Measurements from ENCODE around the gene DYNLT1.

DYNLT1 gene

GRCh38 chr6:158591810-158592209, 52.7 kb downstream of the DYNLT1 start:
- no peak overlapping the region for H3K4me3 ChIP-seq (ENCODE audit: low read depth, low read length)
- TF ChIP-seq, protein P1, sequence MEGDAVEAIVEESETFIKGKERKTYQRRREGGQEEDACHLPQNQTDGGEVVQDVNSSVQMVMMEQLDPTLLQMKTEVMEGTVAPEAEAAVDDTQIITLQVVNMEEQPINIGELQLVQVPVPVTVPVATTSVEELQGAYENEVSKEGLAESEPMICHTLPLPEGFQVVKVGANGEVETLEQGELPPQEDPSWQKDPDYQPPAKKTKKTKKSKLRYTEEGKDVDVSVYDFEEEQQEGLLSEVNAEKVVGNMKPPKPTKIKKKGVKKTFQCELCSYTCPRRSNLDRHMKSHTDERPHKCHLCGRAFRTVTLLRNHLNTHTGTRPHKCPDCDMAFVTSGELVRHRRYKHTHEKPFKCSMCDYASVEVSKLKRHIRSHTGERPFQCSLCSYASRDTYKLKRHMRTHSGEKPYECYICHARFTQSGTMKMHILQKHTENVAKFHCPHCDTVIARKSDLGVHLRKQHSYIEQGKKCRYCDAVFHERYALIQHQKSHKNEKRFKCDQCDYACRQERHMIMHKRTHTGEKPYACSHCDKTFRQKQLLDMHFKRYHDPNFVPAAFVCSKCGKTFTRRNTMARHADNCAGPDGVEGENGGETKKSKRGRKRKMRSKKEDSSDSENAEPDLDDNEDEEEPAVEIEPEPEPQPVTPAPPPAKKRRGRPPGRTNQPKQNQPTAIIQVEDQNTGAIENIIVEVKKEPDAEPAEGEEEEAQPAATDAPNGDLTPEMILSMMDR (IDR thresholded peaks at IDR 0.05; ENCODE audit: low read depth, low read length, missing control alignments) = no peak
- in situ Hi-C loops (cut with HindIII; ENCODE audit: low sequenced_read_pairs) = no loop called here
- DNase-seq (ENCODE audit: low read depth) = no peak

GRCh38 chr6:158591134-158591809, 53.3 kb downstream of the DYNLT1 start:
- no peak overlapping the region for H3K4me3 ChIP-seq (ENCODE audit: low read depth, low read length)
- TF ChIP-seq, protein P1 (IDR thresholded peaks at IDR 0.05; ENCODE audit: low read depth, low read length, missing control alignments) = no peak
- no peak for DNase-seq (ENCODE audit: low read depth)
- in situ Hi-C loops (cut with HindIII; ENCODE audit: low sequenced_read_pairs) = no loop called here

DNA sequence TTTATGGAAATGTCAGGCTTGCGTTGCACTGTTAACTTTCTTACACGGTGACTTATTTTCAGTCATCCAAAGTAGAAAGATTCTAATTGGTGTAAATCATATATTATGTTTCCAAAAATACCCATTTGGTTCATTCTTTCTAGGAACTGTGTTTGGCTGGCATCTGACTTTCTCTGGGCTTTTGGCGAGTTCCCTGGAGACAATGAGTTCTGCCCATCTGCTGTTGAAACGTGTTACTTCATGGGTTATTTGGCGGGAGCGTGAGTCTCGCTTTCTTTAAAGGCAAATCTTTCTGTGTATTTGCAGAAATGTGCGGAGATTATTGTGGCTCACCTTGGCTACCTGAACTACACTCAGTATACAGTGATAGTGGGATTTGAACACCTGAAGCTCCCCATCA, 55.2 kb downstream of the DYNLT1 start:
- DNase-seq (ENCODE audit: low read depth) = no peak
- in situ Hi-C loops (cut with HindIII; ENCODE audit: low sequenced_read_pairs) = no loop called here
- no peak overlapping the region for H3K4me3 ChIP-seq (ENCODE audit: low read depth, low read length)
- TF ChIP-seq, protein P1 (IDR thresholded peaks at IDR 0.05; ENCODE audit: low read depth, low read length, missing control alignments) = no peak

GRCh38 chr6:158586652-158587051, 57.9 kb downstream of the DYNLT1 start:
- no peak overlapping the region for H3K4me3 ChIP-seq (ENCODE audit: low read depth, low read length)
- no peak for DNase-seq (ENCODE audit: low read depth)
- TF ChIP-seq, protein P1 (IDR thresholded peaks at IDR 0.05; ENCODE audit: low read depth, low read length, missing control alignments) = no peak
- in situ Hi-C loops (cut with HindIII; ENCODE audit: low sequenced_read_pairs) = no loop called here

Measured in astrocyte of the cerebellum (primary cell).